GM12878 (cell line): ENCODE measurements around the gene FDX1. TPM values are rescaled to one million over a fixed set of nuclear protein-coding genes. Genes with fewer than 3 reads are reported as not detected.

ENCODE experiments used
- ATAC-seq: fragments of 200-7000 bp; cut with Tn5 transposase; 3 replicates; pipeline ENCODE4 v1.9.1; 2020; ENCODE audit warnings: mild to moderate bottlenecking, moderate library complexity
- BruUV-seq: library from RNA; stranded (reverse); fragments of 400-500 nt; replicated peaks from 2 replicates; lab custom pipeline; 2021; lab: Mats Ljungman, UMichigan
- CTCF ChIA-PET: fragments of 300-600 bp; sonication (Branson Sonifier 250); formaldehyde crosslinking; extraction: SDS; loops from one replicate; lab custom pipeline; 2021; ENCODE audit warnings: inconsistent platforms; lab: Yijun Ruan, JAX
- POLR2A ChIA-PET: fragments of 350-600 bp; formaldehyde crosslinking; extraction: SDS; loops from one replicate; lab custom pipeline; 2021; ENCODE audit warnings: inconsistent platforms; lab: Charles Lee
- RAD21 ChIA-PET: fragments of 300-600 bp; sonication (Branson Sonifier 250); formaldehyde crosslinking; loops from one replicate; lab custom pipeline; 2023; ENCODE audit warnings: antibody characterized with exemption; ENCODE audit not compliant: unreplicated experiment; lab: Charles Lee
- SMC1A ChIA-PET: fragments of 300-600 bp; sonication (Branson Sonifier 250); formaldehyde crosslinking; loops from one replicate; lab custom pipeline; 2023; ENCODE audit not compliant: unreplicated experiment, uncharacterized antibody; lab: Charles Lee
- DNase-seq: peaks from one replicate; pipeline ENCODE4 v3.0.0-alpha.2; 2011; ENCODE audit warnings: low read depth, low spot score
- FAIRE-seq: peaks from 3 replicates; lab custom pipeline; 2011; peaks lifted over from hg19 to GRCh38; lab: Jason Lieb, UNC
- H2AFZ ChIP-seq: 2 replicates; pipeline ENCODE4 v1.6.0; 2011; ENCODE audit warnings: low read depth, low read length, control low read depth; ENCODE audit not compliant: control insufficient read depth
- H3K27ac ChIP-seq: 2 replicates; pipeline ENCODE4 v1.5.1; 2011; ENCODE audit warnings: control low read depth; ENCODE audit not compliant: control insufficient read depth, insufficient read depth
- H3K27me3 ChIP-seq, 2 experiments: replicated peaks in 1 of 2; 2 replicates each; pipeline versions ENCODE4 v1.6.0 to v1.6.1; 2011; ENCODE audit warnings: low read length in 1 of 2; ENCODE audit not compliant: control insufficient read depth in 2 of 2, insufficient read depth in 2 of 2
- H3K36me3 ChIP-seq, 2 experiments: 2 replicates each; pipeline ENCODE4 v1.5.1; 2011; ENCODE audit warnings: low read length in 1 of 2; ENCODE audit not compliant: control insufficient read depth in 2 of 2, insufficient read depth in 2 of 2
- H3K4me1 ChIP-seq: 2 replicates; pipeline ENCODE4 v1.6.1; 2011; ENCODE audit warnings: mild to moderate bottlenecking, low read length, moderate library complexity, mixed read lengths; ENCODE audit not compliant: control insufficient read depth, insufficient read depth
- H3K4me2 ChIP-seq: 2 replicates; pipeline ENCODE4 v1.6.0; 2011; ENCODE audit warnings: control low read depth; ENCODE audit not compliant: control insufficient read depth, insufficient read depth
- H3K4me3 ChIP-seq: fragments of 200-600 bp; sonication (generic); 2 replicates; pipeline ENCODE4 v1.5.1; 2016
- H3K79me2 ChIP-seq: 2 replicates; pipeline ENCODE4 v1.6.0; 2011; ENCODE audit warnings: low read length; ENCODE audit not compliant: control insufficient read depth, insufficient read depth
- H3K9ac ChIP-seq: 2 replicates; pipeline ENCODE4 v1.8.0; 2011; ENCODE audit warnings: low read length, control low read depth, mixed read lengths; ENCODE audit not compliant: control insufficient read depth, insufficient read depth
- H3K9me3 ChIP-seq: replicated peaks from 3 replicates; pipeline ENCODE4 v1.5.1; 2011; ENCODE audit warnings: mild to moderate bottlenecking, low read length; ENCODE audit not compliant: control insufficient read depth, insufficient read depth
- H4K20me1 ChIP-seq: 2 replicates; pipeline ENCODE4 v1.6.0; 2011; ENCODE audit not compliant: control insufficient read depth, insufficient read depth
- BHLHE40 ChIP-seq, 2 experiments: fragments of 450-650 bp in 1 of 2; IDR thresholded peaks; 2 replicates each; pipeline ENCODE4 v1.6.1; 2011 to 2017; ENCODE audit warnings: low read depth in 2 of 2, borderline replicate concordance in 1 of 2, improper control_type of control experiment in 1 of 2, low read length in 1 of 2, mild to moderate bottlenecking in 1 of 2
- CHD4 ChIP-seq: fragments of 200-600 bp; sonication (generic); IDR thresholded peaks from 2 replicates; pipeline ENCODE4 v1.6.1; 2016; ENCODE audit warnings: mild to moderate bottlenecking
- IKZF1 ChIP-seq: fragments of 450-650 bp; conservative IDR thresholded peaks from 2 replicates; pipeline ENCODE4 v1.6.1; 2017; ENCODE audit warnings: antibody characterized with exemption, mild to moderate bottlenecking
- LARP7 ChIP-seq: fragments of 450-650 bp; IDR thresholded peaks from 2 replicates; pipeline ENCODE4 v1.6.1; 2017; ENCODE audit warnings: mild to moderate bottlenecking
- NBN ChIP-seq: fragments of 450-650 bp; IDR thresholded peaks from 2 replicates; pipeline ENCODE4 v1.6.1; 2016
- NFXL1 ChIP-seq: fragments of 450-650 bp; IDR thresholded peaks from 2 replicates; pipeline ENCODE4 v1.6.1; 2017; ENCODE audit warnings: antibody characterized with exemption, mild to moderate bottlenecking, borderline replicate concordance
- SMARCA5 ChIP-seq: fragments of 450-650 bp; IDR thresholded peaks from 2 replicates; pipeline ENCODE4 v1.6.1; 2017; ENCODE audit warnings: mild to moderate bottlenecking
- SMC3 ChIP-seq: IDR thresholded peaks from 2 replicates; pipeline ENCODE4 v1.6.1; 2011; ENCODE audit warnings: low read length, improper control_type of control experiment, borderline replicate concordance
- SREBF2 ChIP-seq: IDR thresholded peaks from 2 replicates; pipeline ENCODE4 v1.6.1; 2012; ENCODE audit warnings: mild to moderate bottlenecking, low read length
- WGBS: methylation state at CpG from one replicate; pipeline ENCODE4 v1.1.6; 2016; ENCODE audit warnings: low lambda C conversion rate; ENCODE audit not compliant: insufficient replicate concordance, insufficient coverage; ENCODE audit errors: missing lambda C conversion rate; 5-methylcytosine and 5-hydroxymethylcytosine counted together
- in situ Hi-C: fragments of 300-500 bp; cut with MboI; formaldehyde crosslinking; loops from 9 replicates; pipeline ENCODE4 v1.14.3; 2018; ENCODE audit warnings: mixed read lengths
- intact Hi-C: fragments of 100-400 bp; cut with micrococcal nuclease; formaldehyde crosslinking; loops from one replicate; pipeline ENCODE4 v1.14.2; 2022; ENCODE audit not compliant: unreplicated experiment
- polyA plus RNA-seq, 11 experiments: library from polyadenylated mRNA; depleted of rRNA in 4 of 11; unstranded in 6 of 11; stranded (reverse) in 5 of 11; fragments of >200 nt; fragmentation: Nextera tagmentation in 4 of 11; fragmentation: Illumina TruSeq in 1 of 11; extraction: Ambion mirVana in 4 of 11; extraction: Trizol in 1 of 11; gene quantifications; 1 replicate in 1 of 11; 2 replicates in 10 of 11; pipeline versions ENCODE4 v1.2.1 to v1.2.3, GENCODE V29; 2011 to 2016; ENCODE audit warnings: inconsistent platforms in 2 of 11, missing spikeins in 2 of 11, low read depth in 1 of 11
- total RNA-seq, 4 experiments: library from RNA; depleted of rRNA in 3 of 4; stranded (reverse); fragments of >200 nt in 3 of 4; fragmentation: Illumina TruSeq in 1 of 4; extraction: Trizol in 1 of 4; gene quantifications; 2 replicates each; pipeline versions ENCODE4 v1.2.1 to v1.2.3, GENCODE V29; 2013 to 2021
- TF ChIP-seq, protein P1 (sequence below): fragments of 450-650 bp; IDR thresholded peaks from 2 replicates; pipeline ENCODE4 v1.6.1; 2017; ENCODE audit warnings: low read depth, mild to moderate bottlenecking, moderate library complexity
- TF ChIP-seq, protein P2 (sequence below): fragments of 450-650 bp; IDR thresholded peaks from 2 replicates; pipeline ENCODE4 v1.6.1; 2017; ENCODE audit warnings: antibody characterized with exemption, mild to moderate bottlenecking, moderate library complexity

Gene FDX1
- total and polyA plus RNA-seq, 10 of the 15 experiments (the other 5 are each of a cell fraction or from before 2014, with no cell fraction given), result 3.9 to 20.3 (median 8.1) TPM

DNA sequence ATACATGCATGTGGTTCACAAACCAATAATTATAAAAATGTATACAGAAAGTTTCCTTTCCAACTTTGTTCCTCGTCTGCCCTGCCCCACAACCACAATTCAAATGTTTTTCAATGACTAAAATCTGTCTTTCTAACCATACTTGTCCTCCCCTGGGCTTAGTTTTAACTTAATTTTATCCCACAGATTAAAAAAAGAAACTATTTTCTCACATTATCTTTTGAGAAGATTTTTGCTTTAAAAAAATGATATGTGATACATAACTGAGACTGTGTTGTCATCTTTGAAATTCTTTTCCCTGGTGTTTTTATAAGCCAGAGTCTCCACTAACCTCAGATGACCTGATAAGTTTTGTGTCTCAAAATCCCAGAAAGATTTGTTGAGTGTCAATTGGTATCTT is 79.0 kb downstream of the FDX1 start:
- no peaks in the 10 kb centered on the region; a peak in 1 of 4 replicates for H3K27me3 ChIP-seq
- H3K4me2 ChIP-seq, result no peak overlapping the region
- no peaks in the 10 kb centered on the region for H3K9me3 ChIP-seq
- ChIA-PET CTCF (no interaction called here), POLR2A (no interaction called here), RAD21 (no interaction called here), SMC1A (no interaction called here)
- FAIRE-seq, result no peak
- no TSS peak for BruUV-seq
- H3K4me1 ChIP-seq, result no peaks in the 10 kb centered on the region
- DNase-seq, result no peak
- no peak for ATAC-seq
- intact Hi-C loops (no loop called here), in situ Hi-C loops (no loop called here)
- no peak overlapping the region for H3K27ac ChIP-seq
- H3K4me3 ChIP-seq, result no peak overlapping the region
- H3K36me3 ChIP-seq, result no peaks in the 10 kb centered on the region
- H3K79me2 ChIP-seq, result no peaks in the 10 kb centered on the region
- H3K9ac ChIP-seq, result no peak overlapping the region
- no peaks in the 10 kb centered on the region for H4K20me1 ChIP-seq
- H2AFZ ChIP-seq, result no peak overlapping the region
- 0% methylated on average over 1 of the region's 1 CpG for WGBS
- TF ChIP-seq CHD4 (no peak), SMC3 (no peak), NFXL1 (no peak), LARP7 (no peak), SREBF2 (no peak)
- TF ChIP-seq, protein P1, sequence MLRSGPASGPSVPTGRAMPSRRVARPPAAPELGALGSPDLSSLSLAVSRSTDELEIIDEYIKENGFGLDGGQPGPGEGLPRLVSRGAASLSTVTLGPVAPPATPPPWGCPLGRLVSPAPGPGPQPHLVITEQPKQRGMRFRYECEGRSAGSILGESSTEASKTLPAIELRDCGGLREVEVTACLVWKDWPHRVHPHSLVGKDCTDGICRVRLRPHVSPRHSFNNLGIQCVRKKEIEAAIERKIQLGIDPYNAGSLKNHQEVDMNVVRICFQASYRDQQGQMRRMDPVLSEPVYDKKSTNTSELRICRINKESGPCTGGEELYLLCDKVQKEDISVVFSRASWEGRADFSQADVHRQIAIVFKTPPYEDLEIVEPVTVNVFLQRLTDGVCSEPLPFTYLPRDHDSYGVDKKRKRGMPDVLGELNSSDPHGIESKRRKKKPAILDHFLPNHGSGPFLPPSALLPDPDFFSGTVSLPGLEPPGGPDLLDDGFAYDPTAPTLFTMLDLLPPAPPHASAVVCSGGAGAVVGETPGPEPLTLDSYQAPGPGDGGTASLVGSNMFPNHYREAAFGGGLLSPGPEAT, result no peak

DNA sequence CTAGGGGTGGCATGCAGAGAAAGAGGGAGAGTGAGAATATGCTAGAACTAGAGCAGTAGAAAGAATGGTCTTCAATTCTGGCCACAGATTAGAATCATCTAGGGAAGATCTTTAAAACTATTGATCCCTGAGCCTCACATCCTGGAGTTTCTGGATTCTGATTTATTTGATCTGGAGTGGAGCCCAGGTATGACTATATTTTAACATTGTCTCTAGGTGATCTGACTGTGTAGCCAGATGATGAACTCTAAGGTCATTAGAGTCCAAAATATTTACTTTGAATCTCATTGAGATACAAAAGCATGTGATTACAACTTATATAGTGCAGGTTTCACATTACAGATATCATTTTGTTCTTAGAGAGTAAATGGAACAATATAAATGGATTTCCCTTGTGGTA is 79.7 kb downstream of the FDX1 start:
- no peaks in the 10 kb centered on the region; a peak in 1 of 4 replicates for H3K27me3 ChIP-seq
- FAIRE-seq, result no peak
- TF ChIP-seq NBN (no peak), IKZF1 (no peak), BHLHE40 (IDR thresholded peaks at IDR 0.05; ENCODE audit: borderline replicate concordance in 1 of 2, low read depth in 2 of 2, low read length in 1 of 2) (no peak), SMARCA5 (no peak)
- TF ChIP-seq, protein P2, sequence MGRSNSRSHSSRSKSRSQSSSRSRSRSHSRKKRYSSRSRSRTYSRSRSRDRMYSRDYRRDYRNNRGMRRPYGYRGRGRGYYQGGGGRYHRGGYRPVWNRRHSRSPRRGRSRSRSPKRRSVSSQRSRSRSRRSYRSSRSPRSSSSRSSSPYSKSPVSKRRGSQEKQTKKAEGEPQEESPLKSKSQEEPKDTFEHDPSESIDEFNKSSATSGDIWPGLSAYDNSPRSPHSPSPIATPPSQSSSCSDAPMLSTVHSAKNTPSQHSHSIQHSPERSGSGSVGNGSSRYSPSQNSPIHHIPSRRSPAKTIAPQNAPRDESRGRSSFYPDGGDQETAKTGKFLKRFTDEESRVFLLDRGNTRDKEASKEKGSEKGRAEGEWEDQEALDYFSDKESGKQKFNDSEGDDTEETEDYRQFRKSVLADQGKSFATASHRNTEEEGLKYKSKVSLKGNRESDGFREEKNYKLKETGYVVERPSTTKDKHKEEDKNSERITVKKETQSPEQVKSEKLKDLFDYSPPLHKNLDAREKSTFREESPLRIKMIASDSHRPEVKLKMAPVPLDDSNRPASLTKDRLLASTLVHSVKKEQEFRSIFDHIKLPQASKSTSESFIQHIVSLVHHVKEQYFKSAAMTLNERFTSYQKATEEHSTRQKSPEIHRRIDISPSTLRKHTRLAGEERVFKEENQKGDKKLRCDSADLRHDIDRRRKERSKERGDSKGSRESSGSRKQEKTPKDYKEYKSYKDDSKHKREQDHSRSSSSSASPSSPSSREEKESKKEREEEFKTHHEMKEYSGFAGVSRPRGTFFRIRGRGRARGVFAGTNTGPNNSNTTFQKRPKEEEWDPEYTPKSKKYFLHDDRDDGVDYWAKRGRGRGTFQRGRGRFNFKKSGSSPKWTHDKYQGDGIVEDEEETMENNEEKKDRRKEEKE, result no peak
- TF ChIP-seq, all 136 proteins: peak for 0
- in situ Hi-C loops (no loop called here), intact Hi-C loops (no loop called here)
- H3K79me2 ChIP-seq, result no peaks in the 10 kb centered on the region
- no peak for ATAC-seq
- H4K20me1 ChIP-seq, result no peaks in the 10 kb centered on the region
- BruUV-seq, result no TSS peak
- H3K27ac ChIP-seq, result no peak overlapping the region
- H3K4me3 ChIP-seq, result no peak overlapping the region
- no peak overlapping the region for H3K4me2 ChIP-seq
- H3K9ac ChIP-seq, result no peak overlapping the region
- H3K9me3 ChIP-seq, result no peaks in the 10 kb centered on the region
- no peak overlapping the region for H2AFZ ChIP-seq
- CTCF ChIA-PET, result no interaction called here
- RAD21 ChIA-PET, result no interaction called here
- POLR2A ChIA-PET, result interaction anchor here (0.7 kb wide), 1 partner anchor 31 kb away, joined by 3 read pairs; no protein-coding TSS in a partner anchor
- H3K4me1 ChIP-seq, result no peaks in the 10 kb centered on the region
- no peaks in the 10 kb centered on the region for H3K36me3 ChIP-seq
- SMC1A ChIA-PET, result no interaction called here
- DNase-seq, result no peak
